HepG2 (cell line): ENCODE data around the gene MAN1B1. TPM values are rescaled to one million over a fixed set of nuclear protein-coding genes. Genes with fewer than 3 reads are reported as not detected.

Source experiments
- ATAC-seq: fragments of 200-7000 bp; cut with Tn5 transposase; 3 replicates; pipeline ENCODE4 v1.9.1; 2020; ENCODE audit warnings: mild to moderate bottlenecking, moderate library complexity
- BruUV-seq: library from RNA; stranded (reverse); fragments of 400-500 nt; replicated peaks from 2 replicates; lab custom pipeline; 2021; lab: Mats Ljungman, UMichigan
- CTCF ChIA-PET: fragments of 300-600 bp; formaldehyde crosslinking; extraction: SDS; loops from one replicate; lab custom pipeline; 2021; ENCODE audit warnings: low total read pairs, inconsistent platforms, low intra/inter-chr PET ratio; lab: Yijun Ruan, JAX
- POLR2A ChIA-PET: fragments of 350-600 bp; sonication (Branson Sonifier 250); formaldehyde crosslinking; loops from one replicate; lab custom pipeline; 2020; ENCODE audit warnings: antibody characterized with exemption, inconsistent platforms; lab: Yijun Ruan, JAX
- DNase-seq: peaks from one replicate; pipeline ENCODE4 v3.0.0-alpha.2; 2015; ENCODE audit warnings: low spot score
- FAIRE-seq: peaks from 3 replicates; lab custom pipeline; 2011; peaks lifted over from hg19 to GRCh38; lab: Jason Lieb, UNC
- H2AFZ ChIP-seq: one replicate; pipeline ENCODE4 v1.6.1; 2011; ENCODE audit warnings: low read length, inconsistent platforms
- H3K27ac ChIP-seq: fragments of 300-600 bp; 3 replicates; pipeline ENCODE4 v1.8.0; 2011; ENCODE audit warnings: mixed run types, mild to moderate bottlenecking, mixed read lengths, low read length, inconsistent platforms; ENCODE audit not compliant: insufficient read depth; ENCODE audit errors: extremely low read length
- H3K27me3 ChIP-seq, 2 experiments: fragments of 200-600 bp in 1 of 2; 2 replicates in 1 of 2; 3 replicates in 1 of 2; pipeline versions ENCODE4 v1.6.0 to v1.8.0; 2011; ENCODE audit warnings: low read length in 2 of 2, mild to moderate bottlenecking in 2 of 2, moderate library complexity in 2 of 2, inconsistent platforms in 1 of 2; ENCODE audit not compliant: insufficient read depth in 2 of 2, control insufficient read depth in 1 of 2
- H3K36me3 ChIP-seq, 2 experiments: fragments of 200-600 bp in 1 of 2; replicated peaks in 1 of 2; 2 replicates in 1 of 2; 3 replicates in 1 of 2; pipeline versions ENCODE4 v1.5.1 to v1.8.0; 2011; ENCODE audit warnings: low read length in 2 of 2, inconsistent platforms in 1 of 2; ENCODE audit not compliant: insufficient read depth in 2 of 2, control insufficient read depth in 1 of 2
- H3K4me1 ChIP-seq: 2 replicates; pipeline ENCODE4 v1.5.1; 2012; ENCODE audit warnings: low read length, inconsistent platforms; ENCODE audit not compliant: insufficient read depth
- H3K4me2 ChIP-seq: 2 replicates; pipeline ENCODE4 v1.6.0; 2011; ENCODE audit warnings: low read depth, low read length, inconsistent platforms
- H3K4me3 ChIP-seq, 3 experiments: fragments of 200-600 bp in 1 of 3; sonication (generic), shearing (Covaris generic) in 1 of 3; replicated peaks in 1 of 3; 2 replicates each; pipeline ENCODE4 v1.5.1; 2011 to 2016; ENCODE audit warnings: low read length in 3 of 3, inconsistent platforms in 2 of 3, low read depth in 2 of 3, mild to moderate bottlenecking in 2 of 3, control low read depth in 1 of 3, mixed read lengths in 1 of 3; ENCODE audit not compliant: insufficient read depth in 1 of 3
- H3K79me2 ChIP-seq: one replicate; pipeline ENCODE4 v1.6.1; 2011; ENCODE audit warnings: low read length, inconsistent platforms; ENCODE audit not compliant: insufficient read depth
- H3K9ac ChIP-seq: 2 replicates; pipeline ENCODE4 v1.6.0; 2011; ENCODE audit warnings: mild to moderate bottlenecking, low read depth, low read length, inconsistent platforms; ENCODE audit not compliant: insufficient read depth
- H3K9me3 ChIP-seq: 2 replicates; pipeline ENCODE4 v1.5.1; 2012; ENCODE audit warnings: mild to moderate bottlenecking, low read length
- H4K20me1 ChIP-seq: 2 replicates; pipeline ENCODE4 v1.6.0; 2011; ENCODE audit warnings: inconsistent platforms, mild to moderate bottlenecking, low read length, moderate library complexity; ENCODE audit not compliant: insufficient read depth
- CEBPB ChIP-seq: IDR thresholded peaks from 2 replicates; pipeline ENCODE4 v1.6.1; 2011; ENCODE audit warnings: low read depth, low read length, improper control_type of control experiment, borderline replicate concordance
- CEBPG ChIP-seq: IDR thresholded peaks from 2 replicates; pipeline ENCODE4 v1.6.1; 2016
- HNRNPUL1 ChIP-seq: fragments of 200-400 bp; formaldehyde crosslinking; IDR thresholded peaks from 2 replicates; pipeline ENCODE4 v1.6.1; 2017; ENCODE audit warnings: low read depth, mild to moderate bottlenecking, low read length, moderate library complexity
- NFRKB ChIP-seq: fragments of 450-650 bp; IDR thresholded peaks from 2 replicates; pipeline ENCODE4 v1.6.1; 2017
- NFYB ChIP-seq: sonication (generic); formaldehyde crosslinking; IDR thresholded peaks from 2 replicates; pipeline ENCODE4 v1.4.0; 2020; ENCODE audit warnings: missing genetic modification reagents
- SALL1 ChIP-seq: sonication (generic); formaldehyde crosslinking; IDR thresholded peaks from 2 replicates; pipeline ENCODE4 v1.8.0; 2022; ENCODE audit warnings: mild to moderate bottlenecking, missing genetic modification reagents
- TBL1XR1 ChIP-seq: fragments of 150-350 bp; IDR thresholded peaks from 2 replicates; pipeline ENCODE4 v1.6.1; 2014; ENCODE audit warnings: borderline replicate concordance, low read length; ENCODE audit not compliant: partially characterized antibody
- TBX2 ChIP-seq: sonication (generic); formaldehyde crosslinking; IDR thresholded peaks from 2 replicates; pipeline ENCODE4 v1.5.0; 2020; ENCODE audit warnings: missing genetic modification reagents, mild to moderate bottlenecking, borderline replicate concordance
- ZC3H13 ChIP-seq: sonication (generic); formaldehyde crosslinking; IDR thresholded peaks from 2 replicates; pipeline ENCODE4 v1.8.1; 2023; ENCODE audit warnings: mild to moderate bottlenecking, missing genetic modification reagents, moderate library complexity
- WGBS: methylation state at CpG from one replicate; pipeline ENCODE4 v1.1.6; 2017; ENCODE audit warnings: low lambda C conversion rate; 5-methylcytosine and 5-hydroxymethylcytosine counted together
- in situ Hi-C: cut with HindIII; loops from 2 replicates; pipeline ENCODE4 v1.10.0; 2017; ENCODE audit warnings: low pct_unique_long_range_greater_than_20kb; ENCODE audit not compliant: extremely low pct_ligation_motif_present
- intact Hi-C: fragments of 100-400 bp; cut with micrococcal nuclease; formaldehyde crosslinking; loops from one replicate; pipeline ENCODE4 v1.10.0; 2022; ENCODE audit not compliant: unreplicated experiment
- polyA plus RNA-seq, 8 experiments: library from polyadenylated mRNA; depleted of rRNA in 3 of 8; stranded (reverse) in 7 of 8; unstranded in 1 of 8; fragments of >200 nt; fragmentation: Illumina TruSeq in 4 of 8; extraction: Trizol in 4 of 8; gene quantifications; 2 replicates each; pipeline versions ENCODE4 v1.2.1 to v1.2.3, GENCODE V29; 2011 to 2016; ENCODE audit warnings: low read depth in 4 of 8, missing spikeins in 1 of 8, mixed read lengths in 1 of 8; ENCODE audit not compliant: insufficient read depth in 1 of 8
- total RNA-seq, 5 experiments: library from RNA; depleted of rRNA; stranded (reverse); fragments of >200 nt; fragmentation: Illumina TruSeq; extraction: Trizol; gene quantifications; 2 replicates each; pipeline ENCODE4 v1.2.3, GENCODE V29; 2016; ENCODE audit warnings: low read depth in 1 of 5
- TF ChIP-seq, protein P1 (sequence below): IDR thresholded peaks from 2 replicates; pipeline ENCODE4 v1.6.1; 2016; ENCODE audit warnings: low read depth, borderline replicate concordance
- TF ChIP-seq, protein P2 (sequence below): sonication (generic); formaldehyde crosslinking; IDR thresholded peaks from 2 replicates; pipeline ENCODE4 v1.4.0; 2020; ENCODE audit warnings: missing genetic modification reagents
- TF ChIP-seq, protein P3 (sequence below): sonication (generic); formaldehyde crosslinking; IDR thresholded peaks from 2 replicates; pipeline ENCODE4 v1.4.0; 2020; ENCODE audit warnings: missing genetic modification reagents
- TF ChIP-seq, protein P4 (sequence below): sonication (generic); formaldehyde crosslinking; IDR thresholded peaks from 2 replicates; pipeline ENCODE4 v1.5.0; 2020; ENCODE audit warnings: mild to moderate bottlenecking, missing genetic modification reagents, borderline replicate concordance

The MAN1B1 gene
- total and polyA plus RNA-seq, 2 of the 13 experiments (the other 11 are each of a cell fraction or from before 2014, with no cell fraction given): 48.9 to 59.5 TPM

DNA sequence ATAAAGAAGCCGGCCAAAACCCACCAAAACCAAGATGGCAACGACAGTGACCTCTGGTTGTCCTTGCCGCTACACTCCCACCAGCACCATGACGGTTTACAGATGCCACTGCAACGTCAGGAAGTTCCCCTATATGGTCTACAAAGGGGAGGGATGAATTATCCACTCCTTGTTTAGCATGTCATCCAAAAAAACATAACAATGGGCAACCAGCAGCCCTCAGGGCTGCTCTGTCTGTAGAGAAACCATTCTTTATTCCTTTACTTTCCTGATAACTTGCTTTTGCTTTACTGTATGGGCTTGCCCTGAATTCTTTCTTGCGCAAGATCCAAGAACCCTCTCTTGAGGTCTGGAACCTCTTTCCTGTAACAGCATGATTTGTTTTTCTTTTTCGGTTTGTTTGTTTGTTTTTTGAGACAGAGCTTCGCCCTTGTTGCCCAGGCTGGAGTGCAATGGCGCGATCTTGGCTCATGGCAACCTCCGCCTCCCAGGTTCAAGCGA lies 11.5 kb upstream of the MAN1B1 start:
- H3K36me3 ChIP-seq: peaks cover 3 to 5% of the 10 kb centered on the region in 2 experiments; a peak in 3 of 5 replicates
- no peaks in the 10 kb centered on the region for H3K9me3 ChIP-seq
- H2AFZ ChIP-seq: no peak overlapping the region
- H3K4me2 ChIP-seq: no peak overlapping the region
- no peak overlapping the region for H3K9ac ChIP-seq
- CTCF ChIA-PET: no interaction called here
- DNase-seq: no peak
- H3K27ac ChIP-seq: no peak overlapping the region
- no peaks in the 10 kb centered on the region for H3K79me2 ChIP-seq
- in situ Hi-C loops: no loop called here
- no peak for ATAC-seq
- 73% methylated on average over 12 of the region's 12 CpGs for WGBS
- no TSS peak for BruUV-seq
- intact Hi-C loops: no loop called here
- no peaks in the 10 kb centered on the region for H4K20me1 ChIP-seq
- TF ChIP-seq, protein P1, sequence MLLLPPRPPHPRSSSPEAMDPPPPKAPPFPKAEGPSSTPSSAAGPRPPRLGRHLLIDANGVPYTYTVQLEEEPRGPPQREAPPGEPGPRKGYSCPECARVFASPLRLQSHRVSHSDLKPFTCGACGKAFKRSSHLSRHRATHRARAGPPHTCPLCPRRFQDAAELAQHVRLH (CRISPR knock-in tag): no peak
- 0 out of 2 replicates have a peak, but pooled peaks have one; percentile 7 for TF ChIP-seq CEBPG
- peak; percentile 71; the same call in 1 of the 2 replicates for TF ChIP-seq CEBPB
- TF ChIP-seq, all 625 proteins: peak for 2
- no peaks in the 10 kb centered on the region for H3K27me3 ChIP-seq
- peaks cover 52% of the 10 kb centered on the region for H3K4me1 ChIP-seq
- no peak overlapping the region for H3K4me3 ChIP-seq
- POLR2A ChIA-PET: interaction anchor here (2.9 kb wide), 1 partner anchor 11 kb away, joined by 30 read pairs; the partner anchor contains the start of gene MAN1B1
- no peak for FAIRE-seq

DNA sequence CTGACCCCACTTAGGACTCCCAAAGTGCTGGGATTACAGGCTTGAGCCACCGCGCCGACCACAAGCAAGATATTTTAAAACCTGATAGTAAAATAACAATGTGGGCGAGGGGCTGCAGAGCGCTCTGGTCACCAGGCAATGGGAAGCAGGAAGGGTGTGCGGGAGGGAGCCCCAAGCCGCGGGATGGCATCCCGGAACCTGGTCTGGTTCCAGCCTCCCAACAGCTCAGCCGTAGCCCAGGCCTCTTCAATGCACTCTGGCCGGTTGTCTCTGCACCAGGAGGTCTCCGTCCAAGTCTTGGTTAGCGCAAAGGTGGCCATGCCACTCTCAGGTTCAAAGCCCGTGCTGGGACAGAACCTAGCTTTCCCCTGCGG lies 10.2 kb upstream of the MAN1B1 start:
- CTCF ChIA-PET: no interaction called here
- no peak for FAIRE-seq
- Histone ChIP-seq H3K4me3 (peak overlapping the region; percentile 55 to 85 (median 76); a peak in 4 of 6 replicates), H3K9me3 (no peaks in the 10 kb centered on the region), H2AFZ (peak overlapping the region; percentile 54), H3K9ac (peak overlapping the region; percentile 49), H3K4me2 (peak overlapping the region; percentile 73), H4K20me1 (no peaks in the 10 kb centered on the region), H3K79me2 (no peaks in the 10 kb centered on the region), H3K27ac (peak overlapping the region; percentile 43), H3K4me1 (peaks cover 46% of the 10 kb centered on the region), H3K36me3 (peaks cover 9% of the 10 kb centered on the region in 2 experiments; a peak in 4 of 5 replicates), H3K27me3 (no peaks in the 10 kb centered on the region)
- WGBS: 59% methylated on average over 10 of the region's 15 CpGs
- POLR2A ChIA-PET: interaction anchor here (0.5 to 2.9 kb wide), 6 partner anchors 8 to 201 kb away, joined by 3 to 30 read pairs (median 5); partner anchors contain the start of genes MAN1B1, TOR4A and TUBB4B
- in situ Hi-C loops: no loop called here
- DNase-seq: no peak
- peak; percentile 41 for ATAC-seq
- intact Hi-C loops: no loop called here
- BruUV-seq: no TSS peak
- TF ChIP-seq TBL1XR1 (no peak), NFRKB (no peak), HNRNPUL1 (no peak), SALL1 (CRISPR knock-in tag) (0 out of 2 replicates have a peak, but pooled peaks have one; percentile 24), TBX2 (peak; percentile 48; the same call in 1 of the 2 replicates), ZC3H13 (no peak), NFYB (CRISPR knock-in tag) (no peak)
- TF ChIP-seq, protein P2, sequence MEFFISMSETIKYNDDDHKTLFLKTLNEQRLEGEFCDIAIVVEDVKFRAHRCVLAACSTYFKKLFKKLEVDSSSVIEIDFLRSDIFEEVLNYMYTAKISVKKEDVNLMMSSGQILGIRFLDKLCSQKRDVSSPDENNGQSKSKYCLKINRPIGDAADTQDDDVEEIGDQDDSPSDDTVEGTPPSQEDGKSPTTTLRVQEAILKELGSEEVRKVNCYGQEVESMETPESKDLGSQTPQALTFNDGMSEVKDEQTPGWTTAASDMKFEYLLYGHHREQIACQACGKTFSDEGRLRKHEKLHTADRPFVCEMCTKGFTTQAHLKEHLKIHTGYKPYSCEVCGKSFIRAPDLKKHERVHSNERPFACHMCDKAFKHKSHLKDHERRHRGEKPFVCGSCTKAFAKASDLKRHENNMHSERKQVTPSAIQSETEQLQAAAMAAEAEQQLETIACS (CRISPR knock-in tag): no peak
- TF ChIP-seq, protein P3, sequence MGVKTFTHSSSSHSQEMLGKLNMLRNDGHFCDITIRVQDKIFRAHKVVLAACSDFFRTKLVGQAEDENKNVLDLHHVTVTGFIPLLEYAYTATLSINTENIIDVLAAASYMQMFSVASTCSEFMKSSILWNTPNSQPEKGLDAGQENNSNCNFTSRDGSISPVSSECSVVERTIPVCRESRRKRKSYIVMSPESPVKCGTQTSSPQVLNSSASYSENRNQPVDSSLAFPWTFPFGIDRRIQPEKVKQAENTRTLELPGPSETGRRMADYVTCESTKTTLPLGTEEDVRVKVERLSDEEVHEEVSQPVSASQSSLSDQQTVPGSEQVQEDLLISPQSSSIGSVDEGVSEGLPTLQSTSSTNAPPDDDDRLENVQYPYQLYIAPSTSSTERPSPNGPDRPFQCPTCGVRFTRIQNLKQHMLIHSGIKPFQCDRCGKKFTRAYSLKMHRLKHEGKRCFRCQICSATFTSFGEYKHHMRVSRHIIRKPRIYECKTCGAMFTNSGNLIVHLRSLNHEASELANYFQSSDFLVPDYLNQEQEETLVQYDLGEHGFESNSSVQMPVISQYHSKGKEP (CRISPR knock-in tag): no peak
- TF ChIP-seq, protein P4, sequence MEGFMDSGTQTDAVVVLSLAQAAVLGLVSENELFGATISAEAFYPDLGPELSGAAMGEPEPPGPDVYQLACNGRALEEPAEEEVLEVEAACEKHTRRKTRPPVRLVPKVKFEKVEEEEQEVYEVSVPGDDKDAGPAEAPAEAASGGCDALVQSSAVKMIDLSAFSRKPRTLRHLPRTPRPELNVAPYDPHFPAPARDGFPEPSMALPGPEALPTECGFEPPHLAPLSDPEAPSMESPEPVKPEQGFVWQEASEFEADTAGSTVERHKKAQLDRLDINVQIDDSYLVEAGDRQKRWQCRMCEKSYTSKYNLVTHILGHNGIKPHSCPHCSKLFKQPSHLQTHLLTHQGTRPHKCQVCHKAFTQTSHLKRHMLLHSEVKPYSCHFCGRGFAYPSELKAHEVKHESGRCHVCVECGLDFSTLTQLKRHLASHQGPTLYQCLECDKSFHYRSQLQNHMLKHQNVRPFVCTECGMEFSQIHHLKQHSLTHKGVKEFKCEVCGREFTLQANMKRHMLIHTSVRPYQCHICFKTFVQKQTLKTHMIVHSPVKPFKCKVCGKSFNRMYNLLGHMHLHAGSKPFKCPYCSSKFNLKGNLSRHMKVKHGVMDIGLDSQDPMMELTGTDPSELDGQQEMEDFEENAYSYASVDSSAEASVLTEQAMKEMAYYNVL (CRISPR knock-in tag): no peak
